ENCODE data around the gene SNHG17.
"Not testable (repeated sequence)": the region's sequence is repeated elsewhere in the genome, so short reads cannot be mapped to it uniquely, and the experiment has no call there.

SNHG17 gene

DNA sequence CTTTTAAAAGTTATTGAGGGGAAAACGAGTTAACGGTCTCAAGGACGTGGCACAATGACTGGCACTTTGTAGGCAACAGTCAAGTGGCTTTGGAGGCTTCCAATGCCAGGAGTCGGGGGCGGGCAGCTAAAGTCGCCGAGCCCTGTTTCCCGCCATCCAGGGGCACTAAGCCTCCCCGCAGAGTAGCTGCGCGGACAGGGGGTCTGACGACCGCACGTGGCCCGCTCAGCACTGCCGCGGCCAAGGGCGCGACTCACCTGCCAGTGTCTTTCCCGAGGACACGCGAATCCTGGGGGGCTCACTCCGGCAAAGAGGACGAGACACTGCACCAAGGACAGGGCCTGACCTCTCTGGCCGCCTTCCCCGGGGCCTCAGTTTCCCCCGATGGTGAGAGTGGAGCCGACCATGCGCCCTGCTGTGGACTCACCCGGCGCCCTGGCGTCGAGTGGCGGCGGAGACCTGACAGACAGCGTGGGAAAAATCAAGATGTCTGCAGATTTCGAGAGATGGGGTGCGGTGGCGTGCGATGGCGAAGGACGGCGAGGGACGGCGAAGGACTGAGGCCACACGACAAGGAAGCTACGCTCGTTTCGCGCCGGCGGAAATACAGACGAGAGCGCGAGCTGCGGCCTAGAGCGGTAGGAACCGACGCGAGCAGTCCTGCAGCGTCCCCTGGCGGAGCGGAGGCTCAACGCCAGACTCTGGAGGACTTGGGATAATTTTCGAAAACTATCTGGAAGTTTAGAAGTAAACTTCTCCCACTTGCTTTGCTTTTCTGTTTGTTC lies at the start of gene SNHG17:
Gene SNHG17, minus strand, starts transcription at position 559 of the 785 bp plus-strand sequence.
- DNase-seq = peak; percentile 91

DNA sequence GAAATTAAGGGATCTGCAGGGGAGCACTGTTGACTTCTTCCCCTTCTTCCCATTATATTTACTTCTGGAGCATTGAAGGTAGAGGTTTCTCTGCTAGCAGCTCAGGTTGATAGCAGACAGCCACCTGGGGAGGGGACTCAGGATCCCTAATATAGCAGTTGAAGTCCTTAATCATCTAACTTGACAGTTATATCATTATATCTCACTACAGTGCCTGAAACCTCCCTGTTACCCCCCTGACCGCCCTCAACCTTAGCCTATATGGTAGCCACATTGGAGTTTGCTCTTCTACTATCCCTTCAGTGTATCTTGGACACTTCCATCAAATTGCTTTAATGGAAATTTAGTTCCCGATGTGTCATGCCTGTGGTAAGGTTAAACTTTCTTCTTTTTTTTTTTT lies 44.5 kb upstream of the SNHG17 start:
- DNase-seq = no peak

DNA sequence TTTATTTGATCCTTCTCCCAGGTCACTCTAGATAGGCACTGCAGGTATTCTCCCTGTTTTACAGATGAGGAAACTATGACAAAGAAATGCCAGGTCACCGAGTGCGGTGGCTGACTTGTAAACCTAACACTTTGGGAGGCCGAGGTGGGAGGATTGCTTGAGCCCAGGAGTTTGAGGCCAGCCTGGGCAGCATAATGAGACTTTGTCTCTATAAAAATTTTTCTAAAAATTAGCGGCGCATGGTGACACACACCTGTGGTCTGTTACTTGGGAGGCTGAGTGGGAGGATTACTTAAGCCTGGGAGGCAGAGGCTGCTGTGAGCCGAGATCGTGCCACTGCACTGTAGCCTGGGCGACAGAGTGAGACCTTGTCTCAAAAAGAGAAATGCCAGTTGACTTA lies 42.6 kb upstream of the SNHG17 start:
- no peak for DNase-seq

DNA sequence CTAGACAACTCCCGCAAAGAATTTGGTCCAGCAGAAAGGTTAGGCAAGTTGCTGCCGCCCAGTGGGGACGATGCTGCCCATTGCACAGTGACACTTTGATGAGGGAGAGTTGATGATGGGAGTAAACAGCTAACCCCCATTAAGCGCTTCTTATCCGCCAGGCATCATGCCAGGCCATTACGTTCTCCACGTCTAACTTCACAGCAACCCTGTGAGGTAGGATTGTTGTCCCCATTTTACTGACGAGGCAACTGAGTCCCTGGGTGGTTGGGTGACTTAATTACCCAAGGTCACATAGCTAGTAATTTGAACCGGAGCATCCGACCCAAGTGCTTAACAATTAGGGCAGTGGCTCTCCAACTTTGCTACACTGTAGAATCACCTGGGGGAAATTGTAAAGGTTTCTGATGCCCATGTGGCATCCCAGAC lies 38.3 kb upstream of the SNHG17 start:
- no peak for DNase-seq

DNA sequence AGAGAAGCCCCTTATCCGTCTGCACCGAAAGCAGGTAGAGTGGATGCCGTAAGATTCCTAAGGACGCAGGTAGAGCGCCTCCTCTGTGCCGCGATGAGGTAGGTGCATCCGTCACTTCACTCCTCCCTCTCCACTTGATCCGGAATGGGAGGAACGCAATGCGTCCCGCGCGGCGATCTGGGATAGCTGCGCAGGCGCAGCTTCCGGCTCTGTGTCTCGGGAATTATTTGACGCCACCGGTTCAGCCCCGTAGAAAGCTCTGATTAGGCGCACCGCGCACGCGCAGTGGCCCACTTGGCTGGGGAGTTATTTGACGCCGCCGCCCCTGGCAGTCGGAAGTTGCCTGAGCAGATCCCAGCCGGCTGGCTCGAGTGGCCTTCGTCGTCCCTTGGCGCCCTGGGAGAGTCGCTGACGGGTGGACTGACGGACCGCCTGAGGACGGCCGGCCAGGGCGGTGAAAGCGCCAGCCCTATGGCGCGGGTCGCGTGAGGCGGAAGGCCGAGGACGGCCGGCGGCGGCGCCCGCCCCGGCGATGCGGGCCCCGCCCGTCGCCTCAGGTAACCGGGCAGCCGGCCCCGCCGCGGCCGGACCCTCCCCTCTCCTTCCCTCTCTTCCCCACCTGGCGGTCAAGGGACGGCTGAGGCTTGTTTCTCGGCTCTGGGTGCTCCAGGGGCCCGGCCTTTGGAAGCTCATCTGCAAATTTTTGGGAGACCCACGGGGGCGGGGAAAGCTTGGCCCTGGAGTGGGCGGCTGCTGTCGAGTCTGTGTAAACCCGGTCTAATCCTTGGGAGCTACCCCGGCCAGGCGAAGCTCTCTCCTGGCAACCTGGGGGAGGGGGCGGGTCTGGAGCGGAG lies 37.6 kb upstream of the SNHG17 start, which contains the start of gene RALGAPB:
Gene RALGAPB, plus strand, starts transcription at position 331 of the 854 bp plus-strand sequence. CDS start 15,590 bp downstream, outside the sequence.
- DNase-seq = peak; percentile 99

GRCh38 chr20:38471987-38472512 lies 36.9 kb upstream of the SNHG17 start:
- DNase-seq = no peak

DNA sequence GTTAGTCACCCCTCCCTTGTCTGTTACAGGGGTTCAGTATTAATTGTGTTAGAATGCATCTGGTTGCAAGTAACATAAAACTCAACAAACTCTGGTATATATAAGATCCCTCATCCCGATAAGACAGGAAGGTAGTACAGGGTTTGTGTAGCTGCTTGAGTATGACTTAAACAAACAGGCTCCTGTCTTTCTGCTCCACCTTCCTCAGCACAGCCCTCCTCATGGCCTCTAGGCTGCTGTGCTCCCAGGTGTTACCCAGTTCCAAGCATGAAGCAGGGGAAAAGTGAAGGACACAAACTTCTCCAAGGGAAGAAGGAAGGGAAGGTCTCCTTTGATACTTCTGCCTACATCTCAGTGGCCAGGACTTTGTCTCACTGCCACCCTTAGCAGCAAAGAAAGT lies 36.1 kb upstream of the SNHG17 start:
- DNase-seq = no peak

DNA sequence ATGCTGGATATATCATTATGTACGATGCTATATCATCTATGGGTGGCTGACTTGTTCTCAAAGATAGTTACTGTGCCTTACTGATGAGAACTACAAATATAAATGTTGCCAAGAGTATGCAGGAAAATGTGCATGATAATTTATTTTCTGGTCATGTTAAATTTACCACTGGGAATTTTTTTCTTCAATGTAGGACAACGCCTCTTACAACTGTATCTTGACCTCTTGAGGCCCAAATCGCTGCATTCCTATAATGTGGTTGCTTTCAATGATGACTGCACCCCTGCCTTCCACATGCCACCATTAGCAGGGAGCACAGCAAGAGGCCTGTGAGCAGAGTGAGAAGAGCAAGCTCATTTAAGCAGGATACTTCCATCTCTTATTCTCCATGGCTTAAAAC lies 31.9 kb upstream of the SNHG17 start:
- no peak for DNase-seq

DNA sequence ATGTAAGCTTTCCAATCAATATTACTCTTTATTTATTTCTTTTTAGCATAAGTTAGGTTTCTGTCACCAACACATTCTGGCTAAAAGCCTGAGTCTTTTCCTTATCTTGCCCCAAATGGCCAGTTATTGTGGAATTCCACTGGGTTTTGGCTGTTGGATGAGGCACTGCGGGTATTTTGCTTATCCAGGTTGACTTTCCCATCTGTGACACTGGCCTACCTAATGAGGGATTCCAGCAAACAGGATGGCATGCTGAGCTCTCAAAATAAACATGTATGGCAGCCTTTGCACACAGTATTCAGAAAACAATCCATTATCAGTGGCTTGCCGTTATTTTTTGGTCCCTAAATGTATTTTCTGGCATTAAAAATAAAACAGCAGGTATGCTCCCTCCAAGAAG lies 31.0 kb upstream of the SNHG17 start:
- no peak for DNase-seq

- DNase-seq = not testable (repeated sequence)
Observed at GRCh38 chr20:38461569-38461968, 26.4 kb upstream of the SNHG17 start.

- not testable (repeated sequence) for DNase-seq
Observed at GRCh38 chr20:38461167-38461566, 26.0 kb upstream of the SNHG17 start.

DNA sequence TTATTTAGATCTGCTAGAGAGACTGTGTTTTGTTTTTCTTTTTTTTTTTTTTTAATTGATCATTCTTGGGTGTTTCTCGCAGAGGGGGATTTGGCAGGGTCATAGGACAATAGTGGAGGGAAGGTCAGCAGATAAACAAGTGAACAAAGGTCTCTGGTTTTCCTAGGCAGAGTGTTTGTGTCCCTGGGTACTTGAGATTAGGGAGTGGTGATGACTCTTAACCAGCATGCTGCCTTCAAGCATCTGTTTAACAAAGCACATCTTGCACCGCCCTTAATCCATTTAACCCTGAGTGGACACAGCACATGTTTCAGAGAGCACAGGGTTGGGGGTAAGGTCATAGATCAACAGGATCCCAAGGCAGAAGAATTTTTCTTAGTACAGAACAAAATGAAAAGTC lies 25.5 kb upstream of the SNHG17 start:
- not testable (repeated sequence) for DNase-seq

DNA sequence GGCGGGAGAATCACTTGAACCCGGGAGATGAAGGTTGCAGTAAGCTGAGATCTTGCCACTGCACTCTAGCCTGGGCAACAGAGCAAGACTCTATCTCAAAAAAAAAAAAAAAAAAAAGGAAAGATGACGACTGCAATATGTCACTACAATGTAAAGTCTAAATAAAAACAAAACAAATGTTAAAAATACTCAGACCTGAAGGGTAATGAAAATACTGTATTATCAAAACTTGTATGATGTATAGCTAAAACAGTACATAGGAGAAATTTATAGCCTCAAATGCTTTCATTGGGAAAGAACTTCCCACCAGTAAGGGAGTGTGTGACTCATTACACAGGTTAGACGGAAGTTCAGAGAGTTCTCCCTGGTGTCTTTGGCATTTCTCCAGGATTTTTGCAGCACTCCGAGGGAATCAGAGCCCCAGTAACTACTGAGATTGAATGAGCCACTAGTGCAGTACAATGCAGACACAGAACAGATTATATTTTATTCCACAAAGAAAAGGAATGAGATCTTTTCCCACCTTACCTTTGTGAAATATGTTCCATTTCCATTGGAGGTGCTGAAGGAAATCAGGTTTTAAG lies 25.0 kb upstream of the SNHG17 start:
- DNase-seq = no peak

DNA sequence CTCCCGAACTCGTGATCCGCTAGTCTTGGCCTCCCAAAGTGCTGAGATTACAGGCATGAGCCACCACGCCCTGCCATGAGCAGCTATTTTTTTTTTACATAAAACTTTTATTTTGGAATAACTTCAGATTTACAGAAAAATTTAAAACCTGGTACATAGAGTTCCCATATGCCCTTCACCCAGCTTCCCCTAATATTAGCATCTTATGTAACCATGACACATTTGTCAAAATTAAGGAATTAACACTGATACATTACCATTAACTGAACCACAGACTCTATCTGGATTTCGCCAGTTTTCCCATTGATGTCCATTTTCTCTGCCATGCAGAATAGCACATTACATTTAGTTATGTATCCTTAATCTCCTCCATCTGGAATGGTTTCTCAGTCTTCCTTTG lies 23.2 kb upstream of the SNHG17 start:
- DNase-seq = no peak

GRCh38 chr20:38454556-38455473 lies 19.7 kb upstream of the SNHG17 start:
- no peak for DNase-seq

- no peak for DNase-seq
Observed at GRCh38 chr20:38453941-38454340, 18.8 kb upstream of the SNHG17 start.

- DNase-seq = no peak
Observed at GRCh38 chr20:38452880-38453624, 17.9 kb upstream of the SNHG17 start.

GRCh38 chr20:38450412-38450975 lies 15.4 kb upstream of the SNHG17 start:
- no peak for DNase-seq

- no peak for DNase-seq
Observed at GRCh38 chr20:38449046-38449445, 13.9 kb upstream of the SNHG17 start.

DNA sequence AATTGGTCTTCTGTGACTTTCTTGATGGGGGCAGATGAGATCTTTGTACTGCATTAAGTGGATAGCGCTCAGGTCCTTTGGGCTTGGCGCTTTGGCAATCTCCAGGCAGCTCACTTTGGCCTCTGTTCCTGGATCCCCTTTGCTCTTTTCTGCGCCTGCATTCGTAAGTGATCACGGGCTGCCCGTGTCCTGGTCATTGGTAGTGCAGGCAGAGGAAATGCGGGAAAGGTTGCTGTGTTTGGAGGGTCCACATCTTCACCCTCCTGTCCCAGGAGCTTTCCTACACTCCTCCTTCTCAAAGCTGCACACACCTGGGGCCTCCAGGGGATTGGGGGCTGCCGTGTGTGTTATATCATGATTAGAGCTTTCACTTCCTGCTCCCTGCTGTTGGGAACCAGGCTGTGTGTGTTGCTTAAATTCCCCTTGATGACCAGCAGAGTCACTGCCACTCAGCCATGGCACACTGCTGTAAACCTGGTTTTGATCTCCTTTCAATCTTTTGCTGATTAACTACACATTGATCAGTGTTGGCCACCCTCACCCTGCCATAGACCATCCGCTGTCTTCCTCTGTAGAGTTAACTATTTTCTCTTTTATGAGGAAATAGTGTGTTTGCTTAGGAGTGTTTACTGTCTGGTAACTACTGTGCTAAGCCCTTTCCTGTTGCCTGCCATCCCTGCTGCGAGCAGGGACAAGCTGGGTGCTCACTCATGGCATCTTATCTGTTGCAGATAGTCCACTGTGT lies 13.0 kb upstream of the SNHG17 start:
- no peak for DNase-seq

Data from activated CD4-positive, alpha-beta T cell treated with anti-CD3 and anti-CD28 coated beads, Interleukin-2, Interleukin-6, amounts not matched to agents 100 ng/mL and 50 ng/mL, durations not matched to agents 16 hours and 8 hours (primary cell).